ENCODE data around the gene CHST7. TPM values are rescaled to one million over a fixed set of nuclear protein-coding genes. Genes with fewer than 3 reads are reported as not detected.

The CHST7 gene
- total and polyA plus RNA-seq, 2 experiments from 2014 or later = 7.6 to 27.2 TPM

DNA sequence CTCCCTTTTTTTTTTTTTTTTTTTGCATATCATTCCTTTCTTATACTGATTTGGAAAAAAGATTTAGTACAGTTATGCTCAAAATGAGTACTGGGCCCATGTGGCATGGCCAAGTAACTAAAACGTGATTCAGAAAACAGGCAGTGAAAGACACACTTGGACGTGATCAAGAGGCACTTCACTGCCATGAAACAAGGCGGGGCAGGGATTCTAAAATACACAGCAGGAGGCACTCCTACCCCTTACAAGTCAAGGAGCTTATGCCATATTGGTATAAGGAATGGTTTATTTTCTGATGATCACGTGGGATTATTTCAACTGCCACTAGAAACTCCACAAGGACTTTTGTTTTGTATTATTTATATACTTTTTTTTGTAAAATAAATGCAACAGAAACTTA is 72.0 kb downstream of the CHST7 start:
- H3K4me1 ChIP-seq (ENCODE audit: insufficient read depth) = peaks cover 20% of the 10 kb centered on the region
- no peaks in the 10 kb centered on the region for H3K27me3 ChIP-seq (ENCODE audit: insufficient read depth)
- H3K27ac Mint-ChIP-seq = no peak overlapping the region
- no peaks in the 10 kb centered on the region for H4K20me1 ChIP-seq (replicated peaks; ENCODE audit: insufficient read depth)
- peaks cover 40% of the 10 kb centered on the region for H3K4me1 Mint-ChIP-seq
- H3K36me3 Mint-ChIP-seq (ENCODE audit: low read depth) = peaks cover 32% of the 10 kb centered on the region
- TF ChIP-seq EZH2phosphoT487 (IDR thresholded peaks at IDR 0.05; ENCODE audit: unreplicated experiment) (no peak), CREB1 (CRISPR knock-in tag; IDR thresholded peaks at IDR 0.05; ENCODE audit: low read depth) (no peak), NANOG (IDR thresholded peaks at IDR 0.05; ENCODE audit: borderline replicate concordance) (no peak), REST (IDR thresholded peaks at IDR 0.05; ENCODE audit: unreplicated experiment) (no peak), ZNF331 (CRISPR knock-in tag; IDR thresholded peaks at IDR 0.05; ENCODE audit: low read depth) (no peak), EZH2 (IDR thresholded peaks at IDR 0.05; ENCODE audit: low read depth, unreplicated experiment) (no peak), JUNB (IDR thresholded peaks at IDR 0.05; ENCODE audit: unreplicated experiment) (no peak), POLR2AphosphoS5 (IDR thresholded peaks at IDR 0.05; ENCODE audit: low read depth) (no peak), ZNF114 (CRISPR knock-in tag; IDR thresholded peaks at IDR 0.05) (no peak), STAT1 (IDR thresholded peaks at IDR 0.05; ENCODE audit: unreplicated experiment) (no peak)
- TF ChIP-seq, protein P1, sequence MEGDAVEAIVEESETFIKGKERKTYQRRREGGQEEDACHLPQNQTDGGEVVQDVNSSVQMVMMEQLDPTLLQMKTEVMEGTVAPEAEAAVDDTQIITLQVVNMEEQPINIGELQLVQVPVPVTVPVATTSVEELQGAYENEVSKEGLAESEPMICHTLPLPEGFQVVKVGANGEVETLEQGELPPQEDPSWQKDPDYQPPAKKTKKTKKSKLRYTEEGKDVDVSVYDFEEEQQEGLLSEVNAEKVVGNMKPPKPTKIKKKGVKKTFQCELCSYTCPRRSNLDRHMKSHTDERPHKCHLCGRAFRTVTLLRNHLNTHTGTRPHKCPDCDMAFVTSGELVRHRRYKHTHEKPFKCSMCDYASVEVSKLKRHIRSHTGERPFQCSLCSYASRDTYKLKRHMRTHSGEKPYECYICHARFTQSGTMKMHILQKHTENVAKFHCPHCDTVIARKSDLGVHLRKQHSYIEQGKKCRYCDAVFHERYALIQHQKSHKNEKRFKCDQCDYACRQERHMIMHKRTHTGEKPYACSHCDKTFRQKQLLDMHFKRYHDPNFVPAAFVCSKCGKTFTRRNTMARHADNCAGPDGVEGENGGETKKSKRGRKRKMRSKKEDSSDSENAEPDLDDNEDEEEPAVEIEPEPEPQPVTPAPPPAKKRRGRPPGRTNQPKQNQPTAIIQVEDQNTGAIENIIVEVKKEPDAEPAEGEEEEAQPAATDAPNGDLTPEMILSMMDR (conservative IDR thresholded peaks at IDR 0.05; ENCODE audit: low read depth in 2 of 2) = no peak
- TF ChIP-seq, protein P2, sequence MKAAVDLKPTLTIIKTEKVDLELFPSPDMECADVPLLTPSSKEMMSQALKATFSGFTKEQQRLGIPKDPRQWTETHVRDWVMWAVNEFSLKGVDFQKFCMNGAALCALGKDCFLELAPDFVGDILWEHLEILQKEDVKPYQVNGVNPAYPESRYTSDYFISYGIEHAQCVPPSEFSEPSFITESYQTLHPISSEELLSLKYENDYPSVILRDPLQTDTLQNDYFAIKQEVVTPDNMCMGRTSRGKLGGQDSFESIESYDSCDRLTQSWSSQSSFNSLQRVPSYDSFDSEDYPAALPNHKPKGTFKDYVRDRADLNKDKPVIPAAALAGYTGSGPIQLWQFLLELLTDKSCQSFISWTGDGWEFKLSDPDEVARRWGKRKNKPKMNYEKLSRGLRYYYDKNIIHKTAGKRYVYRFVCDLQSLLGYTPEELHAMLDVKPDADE (IDR thresholded peaks at IDR 0.05) = no peak
- TF ChIP-seq, protein P3, sequence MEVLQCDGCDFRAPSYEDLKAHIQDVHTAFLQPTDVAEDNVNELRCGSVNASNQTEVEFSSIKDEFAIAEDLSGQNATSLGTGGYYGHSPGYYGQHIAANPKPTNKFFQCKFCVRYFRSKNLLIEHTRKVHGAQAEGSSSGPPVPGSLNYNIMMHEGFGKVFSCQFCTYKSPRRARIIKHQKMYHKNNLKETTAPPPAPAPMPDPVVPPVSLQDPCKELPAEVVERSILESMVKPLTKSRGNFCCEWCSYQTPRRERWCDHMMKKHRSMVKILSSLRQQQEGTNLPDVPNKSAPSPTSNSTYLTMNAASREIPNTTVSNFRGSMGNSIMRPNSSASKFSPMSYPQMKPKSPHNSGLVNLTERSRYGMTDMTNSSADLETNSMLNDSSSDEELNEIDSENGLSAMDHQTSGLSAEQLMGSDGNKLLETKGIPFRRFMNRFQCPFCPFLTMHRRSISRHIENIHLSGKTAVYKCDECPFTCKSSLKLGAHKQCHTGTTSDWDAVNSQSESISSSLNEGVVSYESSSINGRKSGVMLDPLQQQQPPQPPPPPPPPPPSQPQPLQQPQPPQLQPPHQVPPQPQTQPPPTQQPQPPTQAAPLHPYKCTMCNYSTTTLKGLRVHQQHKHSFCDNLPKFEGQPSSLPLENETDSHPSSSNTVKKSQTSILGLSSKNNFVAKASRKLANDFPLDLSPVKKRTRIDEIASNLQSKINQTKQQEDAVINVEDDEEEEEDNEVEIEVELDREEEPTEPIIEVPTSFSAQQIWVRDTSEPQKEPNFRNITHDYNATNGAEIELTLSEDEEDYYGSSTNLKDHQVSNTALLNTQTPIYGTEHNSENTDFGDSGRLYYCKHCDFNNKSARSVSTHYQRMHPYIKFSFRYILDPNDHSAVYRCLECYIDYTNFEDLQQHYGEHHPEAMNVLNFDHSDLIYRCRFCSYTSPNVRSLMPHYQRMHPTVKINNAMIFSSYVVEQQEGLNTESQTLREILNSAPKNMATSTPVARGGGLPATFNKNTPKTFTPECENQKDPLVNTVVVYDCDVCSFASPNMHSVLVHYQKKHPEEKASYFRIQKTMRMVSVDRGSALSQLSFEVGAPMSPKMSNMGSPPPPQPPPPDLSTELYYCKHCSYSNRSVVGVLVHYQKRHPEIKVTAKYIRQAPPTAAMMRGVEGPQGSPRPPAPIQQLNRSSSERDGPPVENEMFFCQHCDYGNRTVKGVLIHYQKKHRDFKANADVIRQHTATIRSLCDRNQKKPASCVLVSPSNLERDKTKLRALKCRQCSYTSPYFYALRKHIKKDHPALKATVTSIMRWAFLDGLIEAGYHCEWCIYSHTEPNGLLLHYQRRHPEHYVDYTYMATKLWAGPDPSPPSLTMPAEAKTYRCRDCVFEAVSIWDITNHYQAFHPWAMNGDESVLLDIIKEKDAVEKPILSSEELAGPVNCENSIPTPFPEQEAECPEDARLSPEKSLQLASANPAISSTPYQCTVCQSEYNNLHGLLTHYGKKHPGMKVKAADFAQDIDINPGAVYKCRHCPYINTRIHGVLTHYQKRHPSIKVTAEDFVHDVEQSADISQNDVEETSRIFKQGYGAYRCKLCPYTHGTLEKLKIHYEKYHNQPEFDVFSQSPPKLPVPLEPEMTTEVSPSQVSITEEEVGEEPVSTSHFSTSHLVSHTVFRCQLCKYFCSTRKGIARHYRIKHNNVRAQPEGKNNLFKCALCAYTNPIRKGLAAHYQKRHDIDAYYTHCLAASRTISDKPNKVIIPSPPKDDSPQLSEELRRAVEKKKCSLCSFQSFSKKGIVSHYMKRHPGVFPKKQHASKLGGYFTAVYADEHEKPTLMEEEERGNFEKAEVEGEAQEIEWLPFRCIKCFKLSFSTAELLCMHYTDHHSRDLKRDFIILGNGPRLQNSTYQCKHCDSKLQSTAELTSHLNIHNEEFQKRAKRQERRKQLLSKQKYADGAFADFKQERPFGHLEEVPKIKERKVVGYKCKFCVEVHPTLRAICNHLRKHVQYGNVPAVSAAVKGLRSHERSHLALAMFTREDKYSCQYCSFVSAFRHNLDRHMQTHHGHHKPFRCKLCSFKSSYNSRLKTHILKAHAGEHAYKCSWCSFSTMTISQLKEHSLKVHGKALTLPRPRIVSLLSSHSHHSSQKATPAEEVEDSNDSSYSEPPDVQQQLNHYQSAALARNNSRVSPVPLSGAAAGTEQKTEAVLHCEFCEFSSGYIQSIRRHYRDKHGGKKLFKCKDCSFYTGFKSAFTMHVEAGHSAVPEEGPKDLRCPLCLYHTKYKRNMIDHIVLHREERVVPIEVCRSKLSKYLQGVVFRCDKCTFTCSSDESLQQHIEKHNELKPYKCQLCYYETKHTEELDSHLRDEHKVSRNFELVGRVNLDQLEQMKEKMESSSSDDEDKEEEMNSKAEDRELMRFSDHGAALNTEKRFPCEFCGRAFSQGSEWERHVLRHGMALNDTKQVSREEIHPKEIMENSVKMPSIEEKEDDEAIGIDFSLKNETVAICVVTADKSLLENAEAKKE (CRISPR knock-in tag; IDR thresholded peaks at IDR 0.05) = no peak
- peaks cover 8% of the 10 kb centered on the region; the same call in 1 of the 2 replicates for H3F3A ChIP-seq (replicated peaks; ENCODE audit: low read depth)
- DNase-seq (ENCODE audit: low spot score) (no peak), ATAC-seq (no peak)
- H3K4me3 ChIP-seq = no peak overlapping the region
- H3K4me3 Mint-ChIP-seq = no peak overlapping the region
- H3K4me2 ChIP-seq = no peak overlapping the region
- H3K36me3 ChIP-seq (ENCODE audit: insufficient read depth) = no peaks in the 10 kb centered on the region
- peaks cover 6% of the 10 kb centered on the region for H3K27me3 Mint-ChIP-seq (ENCODE audit: insufficient read depth, low read depth, poor library complexity)
- H3K27ac ChIP-seq (ENCODE audit: low read depth) = no peak overlapping the region
- no peaks in the 10 kb centered on the region for H3K79me2 ChIP-seq (replicated peaks; ENCODE audit: insufficient read depth)
- no peaks in the 10 kb centered on the region for H3K9me2 ChIP-seq (ENCODE audit: insufficient read depth)
- no peaks in the 10 kb centered on the region for H3K9me3 Mint-ChIP-seq
- no peak overlapping the region for H2AFZ ChIP-seq
